ENCODE data around the gene ABI1.

ABI1 gene

GRCh38 chr10:26835025-26835424 is 25.7 kb downstream of the ABI1 start:
- Histone ChIP-seq H3K4me3 (no peak overlapping the region), H3K27ac (no peak overlapping the region)
- no peak for TF ChIP-seq CTCF (IDR thresholded peaks at IDR 0.05)
- DNase-seq (ENCODE audit: low spot score) = no peak

GRCh38 chr10:26832960-26833359 is 27.8 kb downstream of the ABI1 start:
- Histone ChIP-seq H3K4me3 (no peak overlapping the region), H3K27ac (no peak overlapping the region)
- no peak for DNase-seq (ENCODE audit: low spot score)
- TF ChIP-seq CTCF (IDR thresholded peaks at IDR 0.05) = no peak

- no peak for TF ChIP-seq CTCF (IDR thresholded peaks at IDR 0.05)
- DNase-seq (ENCODE audit: low spot score) = no peak
- no peak overlapping the region for H3K27ac ChIP-seq
- H3K4me3 ChIP-seq = no peak overlapping the region
These were observed 28.8 kb downstream of the ABI1 start for GRCh38 chr10:26831936-26832335.

GRCh38 chr10:26829810-26830515 is 30.8 kb downstream of the ABI1 start:
- H3K27ac ChIP-seq = no peak overlapping the region
- no peak overlapping the region for H3K4me3 ChIP-seq
- no peak for DNase-seq (ENCODE audit: low spot score)
- no peak for TF ChIP-seq CTCF (IDR thresholded peaks at IDR 0.05)

- TF ChIP-seq CTCF (IDR thresholded peaks at IDR 0.05) = no peak
- no peak for DNase-seq (ENCODE audit: low spot score)
- Histone ChIP-seq H3K4me3 (no peak overlapping the region), H3K27ac (no peak overlapping the region)
These were observed 36.6 kb downstream of the ABI1 start for GRCh38 chr10:26824015-26824690.

- no peak for TF ChIP-seq CTCF (IDR thresholded peaks at IDR 0.05)
- no peak for DNase-seq (ENCODE audit: low spot score)
- no peak overlapping the region for H3K4me3 ChIP-seq
- no peak overlapping the region for H3K27ac ChIP-seq
These were observed 38.8 kb downstream of the ABI1 start for GRCh38 chr10:26821699-26822570.
